Panc1 (cell line): ENCODE results near the gene SYT9.
A peak's percentile ranks its signal among the peaks of the same experiment; 100 is the strongest.

Source experiments
- TF ChIP-seq, protein P1 (sequence below): fragments of 450-650 bp; IDR thresholded peaks from 2 replicates; pipeline ENCODE4 v1.5.1; 2017; ENCODE audit warnings: mild to moderate bottlenecking
- TF ChIP-seq, protein P2 (sequence below), 2 experiments: IDR thresholded peaks; 2 replicates each; pipeline ENCODE4 v1.6.1; 2011 to 2012; ENCODE audit warnings: low read depth in 2 of 2, control low read depth in 1 of 2, low read length in 1 of 2, mild to moderate bottlenecking in 1 of 2, moderate library complexity in 1 of 2; ENCODE audit not compliant: insufficient read depth in 1 of 2

DNA sequence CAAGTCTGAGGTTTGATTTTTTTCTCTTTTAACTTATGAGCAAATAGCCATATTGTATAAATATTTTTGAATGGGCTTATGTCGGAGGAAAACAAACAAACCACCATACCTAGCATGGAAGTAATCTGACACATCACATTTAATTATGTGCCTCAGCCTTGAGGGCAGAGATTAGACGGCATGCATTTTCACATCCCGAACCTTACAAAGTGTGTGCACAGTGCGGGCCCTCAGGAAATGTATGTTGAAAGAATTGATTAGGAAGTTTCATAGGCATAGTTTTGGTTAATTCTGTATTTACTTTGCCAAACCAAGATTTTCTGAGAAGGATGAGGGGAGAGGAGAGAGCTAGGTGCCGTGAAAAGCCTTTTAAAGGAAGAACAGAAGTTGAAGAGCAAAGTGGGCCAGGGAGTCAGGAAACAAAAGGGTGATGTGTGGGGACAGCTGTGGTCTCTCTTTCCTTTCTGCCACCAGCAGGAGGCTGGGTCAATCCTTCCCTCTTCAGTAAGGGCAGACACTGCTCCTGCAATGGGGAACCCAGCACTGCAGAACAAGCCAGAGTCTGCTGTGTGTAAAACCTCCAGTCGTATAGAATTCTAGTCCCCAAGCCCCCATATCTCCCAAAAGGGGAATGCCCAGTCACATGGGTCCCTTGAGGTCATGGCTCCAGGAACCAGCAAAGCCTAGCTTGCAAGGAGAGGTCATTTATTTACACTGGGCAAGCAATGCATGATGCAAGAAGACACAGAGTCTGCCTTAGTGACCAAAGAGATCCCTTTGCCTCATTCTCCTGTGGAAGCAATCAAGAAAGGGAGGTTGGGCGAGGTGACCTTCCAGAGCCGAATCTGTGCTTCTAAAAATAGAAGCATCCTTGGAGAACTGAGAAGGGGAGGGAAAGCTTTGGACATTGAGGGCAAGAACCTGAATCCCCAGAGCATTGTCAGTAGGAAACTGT, 162.5 kb downstream of the SYT9 start:
- TF ChIP-seq, protein P1, sequence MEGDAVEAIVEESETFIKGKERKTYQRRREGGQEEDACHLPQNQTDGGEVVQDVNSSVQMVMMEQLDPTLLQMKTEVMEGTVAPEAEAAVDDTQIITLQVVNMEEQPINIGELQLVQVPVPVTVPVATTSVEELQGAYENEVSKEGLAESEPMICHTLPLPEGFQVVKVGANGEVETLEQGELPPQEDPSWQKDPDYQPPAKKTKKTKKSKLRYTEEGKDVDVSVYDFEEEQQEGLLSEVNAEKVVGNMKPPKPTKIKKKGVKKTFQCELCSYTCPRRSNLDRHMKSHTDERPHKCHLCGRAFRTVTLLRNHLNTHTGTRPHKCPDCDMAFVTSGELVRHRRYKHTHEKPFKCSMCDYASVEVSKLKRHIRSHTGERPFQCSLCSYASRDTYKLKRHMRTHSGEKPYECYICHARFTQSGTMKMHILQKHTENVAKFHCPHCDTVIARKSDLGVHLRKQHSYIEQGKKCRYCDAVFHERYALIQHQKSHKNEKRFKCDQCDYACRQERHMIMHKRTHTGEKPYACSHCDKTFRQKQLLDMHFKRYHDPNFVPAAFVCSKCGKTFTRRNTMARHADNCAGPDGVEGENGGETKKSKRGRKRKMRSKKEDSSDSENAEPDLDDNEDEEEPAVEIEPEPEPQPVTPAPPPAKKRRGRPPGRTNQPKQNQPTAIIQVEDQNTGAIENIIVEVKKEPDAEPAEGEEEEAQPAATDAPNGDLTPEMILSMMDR: peak; percentile 28; the same call in 1 of the 2 replicates
- TF ChIP-seq, protein P2, sequence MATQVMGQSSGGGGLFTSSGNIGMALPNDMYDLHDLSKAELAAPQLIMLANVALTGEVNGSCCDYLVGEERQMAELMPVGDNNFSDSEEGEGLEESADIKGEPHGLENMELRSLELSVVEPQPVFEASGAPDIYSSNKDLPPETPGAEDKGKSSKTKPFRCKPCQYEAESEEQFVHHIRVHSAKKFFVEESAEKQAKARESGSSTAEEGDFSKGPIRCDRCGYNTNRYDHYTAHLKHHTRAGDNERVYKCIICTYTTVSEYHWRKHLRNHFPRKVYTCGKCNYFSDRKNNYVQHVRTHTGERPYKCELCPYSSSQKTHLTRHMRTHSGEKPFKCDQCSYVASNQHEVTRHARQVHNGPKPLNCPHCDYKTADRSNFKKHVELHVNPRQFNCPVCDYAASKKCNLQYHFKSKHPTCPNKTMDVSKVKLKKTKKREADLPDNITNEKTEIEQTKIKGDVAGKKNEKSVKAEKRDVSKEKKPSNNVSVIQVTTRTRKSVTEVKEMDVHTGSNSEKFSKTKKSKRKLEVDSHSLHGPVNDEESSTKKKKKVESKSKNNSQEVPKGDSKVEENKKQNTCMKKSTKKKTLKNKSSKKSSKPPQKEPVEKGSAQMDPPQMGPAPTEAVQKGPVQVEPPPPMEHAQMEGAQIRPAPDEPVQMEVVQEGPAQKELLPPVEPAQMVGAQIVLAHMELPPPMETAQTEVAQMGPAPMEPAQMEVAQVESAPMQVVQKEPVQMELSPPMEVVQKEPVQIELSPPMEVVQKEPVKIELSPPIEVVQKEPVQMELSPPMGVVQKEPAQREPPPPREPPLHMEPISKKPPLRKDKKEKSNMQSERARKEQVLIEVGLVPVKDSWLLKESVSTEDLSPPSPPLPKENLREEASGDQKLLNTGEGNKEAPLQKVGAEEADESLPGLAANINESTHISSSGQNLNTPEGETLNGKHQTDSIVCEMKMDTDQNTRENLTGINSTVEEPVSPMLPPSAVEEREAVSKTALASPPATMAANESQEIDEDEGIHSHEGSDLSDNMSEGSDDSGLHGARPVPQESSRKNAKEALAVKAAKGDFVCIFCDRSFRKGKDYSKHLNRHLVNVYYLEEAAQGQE (IDR thresholded peaks at IDR 0.05; ENCODE audit: insufficient read depth in 1 of 2, low read depth in 2 of 2, low read length in 1 of 2): no peak
